Measurements from ENCODE around the gene ARHGAP44.

Gene ARHGAP44

DNA sequence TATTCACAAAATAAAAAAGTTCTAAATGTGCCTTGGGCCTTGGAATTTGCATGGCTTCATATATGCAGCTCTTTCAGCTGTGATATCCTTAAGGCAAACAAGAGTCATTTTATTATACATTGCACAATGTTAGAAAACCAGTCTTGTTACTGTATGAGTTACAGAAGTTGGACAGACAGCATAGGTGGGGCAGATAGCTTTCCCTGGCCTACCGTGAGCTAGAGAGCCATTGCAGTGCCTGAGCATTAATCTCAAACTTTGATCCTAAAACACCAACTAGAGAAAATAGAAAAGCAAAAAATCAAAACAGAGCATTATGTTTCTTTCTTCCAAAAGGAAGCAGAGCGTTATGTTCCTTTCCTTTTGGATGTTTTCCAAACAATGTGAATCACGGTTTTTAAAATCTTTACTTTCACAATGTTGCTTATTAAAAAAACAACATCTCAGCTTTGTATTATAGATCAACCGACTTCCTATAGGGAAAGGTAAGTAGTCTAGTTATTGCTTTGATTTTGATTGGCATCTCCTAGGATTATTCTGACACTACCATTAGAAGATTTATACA is 32.2 kb downstream of the ARHGAP44 start:
- Histone ChIP-seq H3K9me3 (ENCODE audit: control insufficient read depth, insufficient read depth, low read length) (no peaks in the 10 kb centered on the region), H3K9ac (ENCODE audit: low read depth, low read length) (no peak overlapping the region), H3K27me3 (ENCODE audit: control insufficient read depth, insufficient read depth, low read length) (no peaks in the 10 kb centered on the region), H3K4me3 (ENCODE audit: low read depth, low read length) (no peak overlapping the region), H3K4me1 (ENCODE audit: control insufficient read depth, insufficient read depth, low read length) (no peaks in the 10 kb centered on the region), H3K36me3 (ENCODE audit: control insufficient read depth, insufficient read depth, low read length) (no peaks in the 10 kb centered on the region)

DNA sequence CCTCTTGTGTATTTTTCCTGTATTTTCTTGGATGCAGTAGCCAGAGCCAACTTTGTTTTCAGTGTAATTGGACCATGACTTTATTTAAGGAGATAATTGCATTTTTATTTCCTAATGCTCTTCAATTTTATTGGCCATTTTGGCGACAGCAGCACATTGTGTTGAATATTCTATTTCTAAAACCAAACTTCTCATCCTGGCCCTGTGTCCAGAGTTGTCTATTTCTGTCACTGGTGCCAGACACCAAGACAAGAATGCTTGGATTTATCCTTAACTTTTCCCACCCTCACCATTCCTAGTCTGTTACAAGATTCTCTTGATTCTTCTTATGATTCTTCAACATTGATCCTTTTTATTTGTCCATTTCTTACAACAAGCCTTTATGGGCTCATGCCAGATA is 37.1 kb downstream of the ARHGAP44 start:
- H3K9ac ChIP-seq (ENCODE audit: low read depth, low read length): no peak overlapping the region

DNA sequence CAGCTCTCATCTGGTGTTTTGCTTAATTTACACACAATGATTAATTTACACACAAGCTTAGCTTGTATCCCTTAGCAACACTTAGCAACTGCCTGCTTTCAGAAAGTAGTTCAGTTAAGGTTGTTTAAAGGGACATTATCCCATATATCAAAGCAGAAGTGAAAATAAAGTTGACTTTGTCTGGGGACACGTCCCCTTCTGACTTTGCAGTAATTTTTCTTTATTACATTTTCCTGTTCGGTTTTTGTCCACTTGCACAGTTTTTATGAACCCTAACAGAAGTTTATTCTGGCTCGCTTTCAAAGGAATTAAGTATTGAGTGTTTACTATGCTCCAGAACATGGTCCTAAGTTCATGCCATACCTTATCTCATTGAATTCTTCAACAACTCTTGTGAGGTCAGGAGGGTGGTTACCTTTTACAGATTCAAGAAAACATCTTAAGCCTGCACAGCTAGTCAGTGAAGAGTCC is 41.5 kb downstream of the ARHGAP44 start:
- no peaks in the 10 kb centered on the region for H3K9me3 ChIP-seq (ENCODE audit: control insufficient read depth, insufficient read depth, low read length)
- H3K9ac ChIP-seq (ENCODE audit: low read depth, low read length): no peak overlapping the region
- no peaks in the 10 kb centered on the region for H3K36me3 ChIP-seq (ENCODE audit: control insufficient read depth, insufficient read depth, low read length)
- no peaks in the 10 kb centered on the region for H3K4me1 ChIP-seq (ENCODE audit: control insufficient read depth, insufficient read depth, low read length)
- no peak overlapping the region for H3K4me3 ChIP-seq (ENCODE audit: low read depth, low read length)
- no peaks in the 10 kb centered on the region for H3K27me3 ChIP-seq (ENCODE audit: control insufficient read depth, insufficient read depth, low read length)

More for the DNA sequence above, 37.1 kb downstream of the ARHGAP44 start:
- no peaks in the 10 kb centered on the region for H3K9me3 ChIP-seq (ENCODE audit: control insufficient read depth, insufficient read depth, low read length)
- no peaks in the 10 kb centered on the region for H3K27me3 ChIP-seq (ENCODE audit: control insufficient read depth, insufficient read depth, low read length)
- H3K36me3 ChIP-seq (ENCODE audit: control insufficient read depth, insufficient read depth, low read length): no peaks in the 10 kb centered on the region
- H3K4me3 ChIP-seq (ENCODE audit: low read depth, low read length): no peak overlapping the region
- H3K4me1 ChIP-seq (ENCODE audit: control insufficient read depth, insufficient read depth, low read length): no peaks in the 10 kb centered on the region

DNA sequence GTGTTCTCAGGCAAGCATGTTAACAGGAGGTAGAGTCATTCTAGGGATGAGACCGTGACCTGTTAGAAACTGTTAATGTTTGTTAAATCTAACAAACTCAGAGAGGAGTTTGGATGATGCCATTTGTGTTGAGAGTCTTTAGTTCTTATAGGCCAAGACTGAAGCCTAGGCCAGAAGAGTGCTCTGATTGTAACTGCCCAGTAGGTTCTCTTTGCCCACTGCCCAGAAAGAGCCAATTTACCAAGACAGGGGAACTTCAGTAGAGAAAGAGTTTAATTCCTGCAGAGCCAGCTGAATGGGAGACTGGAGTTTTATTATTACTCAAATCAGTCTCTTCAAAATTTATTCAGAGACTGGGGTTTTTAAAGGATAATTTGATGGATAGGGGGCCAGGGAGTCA is 42.5 kb downstream of the ARHGAP44 start:
- Histone ChIP-seq H3K4me3 (ENCODE audit: low read depth, low read length) (no peak overlapping the region), H3K9ac (ENCODE audit: low read depth, low read length) (no peak overlapping the region), H3K36me3 (ENCODE audit: control insufficient read depth, insufficient read depth, low read length) (no peaks in the 10 kb centered on the region), H3K4me1 (ENCODE audit: control insufficient read depth, insufficient read depth, low read length) (no peaks in the 10 kb centered on the region), H3K9me3 (ENCODE audit: control insufficient read depth, insufficient read depth, low read length) (no peaks in the 10 kb centered on the region), H3K27me3 (ENCODE audit: control insufficient read depth, insufficient read depth, low read length) (no peaks in the 10 kb centered on the region)

DNA sequence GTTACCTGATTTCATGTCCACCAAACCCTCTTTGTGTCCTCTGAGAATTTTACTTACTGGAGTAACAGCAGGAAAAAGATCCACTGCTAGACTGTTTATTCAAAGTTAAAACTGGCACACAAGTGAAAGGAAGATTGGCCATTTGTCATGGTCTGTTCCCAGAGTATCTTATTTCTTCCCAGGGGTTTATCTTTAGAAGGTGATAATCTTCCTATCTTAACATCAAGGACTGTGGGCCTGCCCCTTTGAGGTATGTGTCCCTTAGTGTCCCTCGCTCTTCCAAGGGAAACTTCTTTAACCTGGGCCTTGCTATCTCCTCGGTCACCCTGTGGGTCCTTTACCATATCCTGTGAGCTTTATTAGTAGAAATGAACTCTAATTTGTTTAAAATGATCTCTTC is 49.7 kb downstream of the ARHGAP44 start:
- Histone ChIP-seq H3K4me3 (ENCODE audit: low read depth, low read length) (no peak overlapping the region), H3K36me3 (ENCODE audit: control insufficient read depth, insufficient read depth, low read length) (no peaks in the 10 kb centered on the region), H3K4me1 (ENCODE audit: control insufficient read depth, insufficient read depth, low read length) (peaks cover 4% of the 10 kb centered on the region), H3K9me3 (ENCODE audit: control insufficient read depth, insufficient read depth, low read length) (no peaks in the 10 kb centered on the region), H3K9ac (ENCODE audit: low read depth, low read length) (no peak overlapping the region), H3K27me3 (ENCODE audit: control insufficient read depth, insufficient read depth, low read length) (no peaks in the 10 kb centered on the region)

DNA sequence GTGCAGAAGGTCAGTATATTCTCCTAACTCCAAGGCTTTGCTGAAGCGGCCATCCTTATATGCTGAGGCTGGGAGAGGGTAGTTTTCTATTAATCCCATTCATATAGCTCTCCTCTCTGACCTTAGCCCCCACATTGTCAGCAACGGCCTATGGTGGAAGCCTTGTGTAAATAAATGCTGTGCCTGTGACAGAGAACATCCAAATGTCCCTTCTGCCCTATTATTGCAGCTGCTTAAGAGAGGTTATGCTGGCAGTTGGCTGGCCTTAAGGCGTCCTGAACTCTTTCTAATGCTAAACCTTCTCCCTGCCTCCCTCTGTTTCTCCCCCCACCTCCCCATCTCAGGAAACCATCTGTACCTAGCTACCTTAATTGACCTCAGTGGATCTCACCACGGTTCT is 53.6 kb downstream of the ARHGAP44 start:
- H3K4me1 ChIP-seq (ENCODE audit: control insufficient read depth, insufficient read depth, low read length): peaks cover 4% of the 10 kb centered on the region
- no peaks in the 10 kb centered on the region for H3K36me3 ChIP-seq (ENCODE audit: control insufficient read depth, insufficient read depth, low read length)
- no peaks in the 10 kb centered on the region for H3K9me3 ChIP-seq (ENCODE audit: control insufficient read depth, insufficient read depth, low read length)
- no peak overlapping the region for H3K4me3 ChIP-seq (ENCODE audit: low read depth, low read length)
- no peak overlapping the region for H3K9ac ChIP-seq (ENCODE audit: low read depth, low read length)
- no peaks in the 10 kb centered on the region for H3K27me3 ChIP-seq (ENCODE audit: control insufficient read depth, insufficient read depth, low read length)

DNA sequence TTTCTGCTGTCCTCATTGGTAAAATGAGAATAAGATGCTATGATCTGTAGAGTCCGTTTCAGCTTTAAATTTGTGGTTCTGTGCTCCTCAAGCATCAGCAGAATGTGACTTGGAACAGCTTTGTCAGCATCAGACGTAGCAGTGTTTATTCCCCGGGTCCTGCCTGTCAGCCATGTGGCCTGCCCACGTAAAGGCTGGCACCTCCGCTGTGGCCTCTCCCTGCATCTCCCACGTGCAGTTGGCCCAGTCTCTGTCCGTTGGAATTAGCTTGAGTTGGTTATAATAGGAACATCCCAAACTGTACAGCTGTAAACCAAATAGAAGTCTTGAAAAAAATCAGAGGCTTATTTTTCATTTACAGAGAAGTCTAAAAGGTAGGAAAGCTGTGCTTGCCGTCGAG is 61.7 kb downstream of the ARHGAP44 start:
- H3K9me3 ChIP-seq (ENCODE audit: control insufficient read depth, insufficient read depth, low read length): no peaks in the 10 kb centered on the region
- no peaks in the 10 kb centered on the region for H3K4me1 ChIP-seq (ENCODE audit: control insufficient read depth, insufficient read depth, low read length)
- no peaks in the 10 kb centered on the region for H3K36me3 ChIP-seq (ENCODE audit: control insufficient read depth, insufficient read depth, low read length)

DNA sequence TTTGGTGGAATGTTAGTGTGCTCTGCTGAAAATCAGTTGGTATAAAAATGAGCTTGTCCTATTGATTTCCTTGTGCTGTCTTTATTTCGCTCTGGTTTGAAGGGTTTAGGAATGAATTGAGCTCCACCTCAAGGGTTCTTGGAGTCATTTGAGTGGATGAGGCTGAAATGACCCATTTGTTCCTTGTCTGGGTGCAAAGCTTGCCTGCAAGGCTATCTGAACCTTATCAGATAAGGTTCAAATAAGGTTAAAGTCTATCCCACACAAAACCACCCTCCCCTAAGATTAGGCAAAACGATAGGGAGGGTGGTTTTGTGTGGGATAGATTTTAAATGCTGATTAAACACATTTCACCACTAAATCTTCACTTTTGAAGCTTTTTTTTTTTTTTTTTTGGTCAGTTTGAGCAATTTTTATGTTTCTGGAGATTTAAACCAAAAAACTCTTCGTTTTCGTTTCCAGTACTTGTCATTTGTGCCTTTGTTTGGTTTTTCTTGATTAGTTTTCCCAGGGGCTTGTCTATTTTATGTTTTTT is 62.7 kb downstream of the ARHGAP44 start:
- no peak overlapping the region for H3K4me3 ChIP-seq (ENCODE audit: low read depth, low read length)
- H3K27me3 ChIP-seq (ENCODE audit: control insufficient read depth, insufficient read depth, low read length): no peaks in the 10 kb centered on the region

More for the DNA sequence above, 61.7 kb downstream of the ARHGAP44 start:
- H3K27me3 ChIP-seq (ENCODE audit: control insufficient read depth, insufficient read depth, low read length): no peaks in the 10 kb centered on the region
- no peak overlapping the region for H3K4me3 ChIP-seq (ENCODE audit: low read depth, low read length)
- H3K9ac ChIP-seq (ENCODE audit: low read depth, low read length): no peak overlapping the region

DNA sequence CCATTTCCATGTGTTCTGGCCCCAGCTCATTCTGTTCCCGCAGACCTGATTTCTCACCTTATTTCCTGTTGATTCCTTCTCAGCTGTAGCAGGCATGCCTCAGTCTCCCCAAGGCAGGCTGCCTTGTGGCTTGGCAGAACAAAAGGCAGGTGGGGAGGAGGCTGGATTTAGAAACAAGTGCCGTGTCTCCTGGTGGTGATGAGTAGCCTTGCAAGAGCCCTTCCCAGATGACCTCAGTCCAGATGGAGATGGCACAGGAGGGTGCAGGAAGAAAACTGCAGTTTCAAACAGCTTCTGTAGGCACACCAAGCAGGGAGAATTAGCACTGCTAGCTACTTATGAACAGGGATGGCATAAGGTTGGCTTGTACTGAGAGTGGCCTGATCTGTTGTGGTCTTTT is 64.6 kb downstream of the ARHGAP44 start:
- H3K9ac ChIP-seq (ENCODE audit: low read depth, low read length): no peak overlapping the region
- H3K9me3 ChIP-seq (ENCODE audit: control insufficient read depth, insufficient read depth, low read length): no peaks in the 10 kb centered on the region
- H3K4me3 ChIP-seq (ENCODE audit: low read depth, low read length): no peak overlapping the region
- no peaks in the 10 kb centered on the region for H3K36me3 ChIP-seq (ENCODE audit: control insufficient read depth, insufficient read depth, low read length)
- H3K27me3 ChIP-seq (ENCODE audit: control insufficient read depth, insufficient read depth, low read length): no peaks in the 10 kb centered on the region
- H3K4me1 ChIP-seq (ENCODE audit: control insufficient read depth, insufficient read depth, low read length): no peaks in the 10 kb centered on the region

More for the DNA sequence above, 62.7 kb downstream of the ARHGAP44 start:
- Histone ChIP-seq H3K36me3 (ENCODE audit: control insufficient read depth, insufficient read depth, low read length) (no peaks in the 10 kb centered on the region), H3K9ac (ENCODE audit: low read depth, low read length) (no peak overlapping the region), H3K9me3 (ENCODE audit: control insufficient read depth, insufficient read depth, low read length) (no peaks in the 10 kb centered on the region), H3K4me1 (ENCODE audit: control insufficient read depth, insufficient read depth, low read length) (no peaks in the 10 kb centered on the region)

DNA sequence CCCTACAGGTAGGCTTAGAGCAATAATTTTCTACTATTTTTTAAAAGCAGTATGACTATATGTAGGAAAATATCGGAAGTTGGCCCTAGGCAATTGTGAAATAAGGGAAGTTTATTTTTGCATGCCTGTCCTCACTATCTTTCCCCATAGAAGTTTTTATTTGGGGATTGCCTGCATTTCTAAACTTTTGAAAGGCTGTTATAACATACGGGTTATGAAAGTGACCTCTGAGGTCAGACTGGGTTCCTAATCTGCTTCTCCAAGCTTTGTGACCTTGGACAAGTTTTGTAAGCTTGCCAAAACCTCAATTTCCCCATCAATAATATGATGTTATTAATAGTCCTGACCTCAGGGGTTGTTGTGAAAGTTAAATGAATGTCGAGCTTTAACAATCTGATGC is 67.1 kb downstream of the ARHGAP44 start:
- no peak overlapping the region for H3K4me3 ChIP-seq (ENCODE audit: low read depth, low read length)
- no peaks in the 10 kb centered on the region for H3K4me1 ChIP-seq (ENCODE audit: control insufficient read depth, insufficient read depth, low read length)
- H3K9me3 ChIP-seq (ENCODE audit: control insufficient read depth, insufficient read depth, low read length): no peaks in the 10 kb centered on the region
- no peaks in the 10 kb centered on the region for H3K36me3 ChIP-seq (ENCODE audit: control insufficient read depth, insufficient read depth, low read length)
- H3K9ac ChIP-seq (ENCODE audit: low read depth, low read length): no peak overlapping the region
- H3K27me3 ChIP-seq (ENCODE audit: control insufficient read depth, insufficient read depth, low read length): no peaks in the 10 kb centered on the region

DNA sequence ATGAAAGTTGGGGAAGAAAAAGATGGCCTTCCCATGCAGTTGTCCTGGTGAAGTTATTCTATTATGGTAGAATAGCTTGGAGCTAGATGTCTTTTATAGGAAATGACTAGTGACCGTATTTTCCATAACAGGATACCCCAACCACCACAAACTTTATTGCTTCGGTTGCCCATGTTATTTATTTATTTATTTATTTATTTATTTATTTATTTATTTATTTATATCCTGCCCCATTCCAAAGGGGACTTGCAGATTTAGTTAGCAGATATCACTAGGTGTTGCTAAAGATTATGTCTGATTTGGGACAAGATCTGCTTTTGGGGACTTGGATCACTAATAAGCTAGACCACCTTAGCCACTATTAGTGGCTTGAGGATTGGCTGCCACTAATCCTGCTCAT is 68.3 kb downstream of the ARHGAP44 start:
- no peaks in the 10 kb centered on the region for H3K36me3 ChIP-seq (ENCODE audit: control insufficient read depth, insufficient read depth, low read length)
- H3K9ac ChIP-seq (ENCODE audit: low read depth, low read length): no peak overlapping the region
- H3K9me3 ChIP-seq (ENCODE audit: control insufficient read depth, insufficient read depth, low read length): no peaks in the 10 kb centered on the region
- no peak overlapping the region for H3K4me3 ChIP-seq (ENCODE audit: low read depth, low read length)
- no peaks in the 10 kb centered on the region for H3K27me3 ChIP-seq (ENCODE audit: control insufficient read depth, insufficient read depth, low read length)
- H3K4me1 ChIP-seq (ENCODE audit: control insufficient read depth, insufficient read depth, low read length): no peaks in the 10 kb centered on the region

DNA sequence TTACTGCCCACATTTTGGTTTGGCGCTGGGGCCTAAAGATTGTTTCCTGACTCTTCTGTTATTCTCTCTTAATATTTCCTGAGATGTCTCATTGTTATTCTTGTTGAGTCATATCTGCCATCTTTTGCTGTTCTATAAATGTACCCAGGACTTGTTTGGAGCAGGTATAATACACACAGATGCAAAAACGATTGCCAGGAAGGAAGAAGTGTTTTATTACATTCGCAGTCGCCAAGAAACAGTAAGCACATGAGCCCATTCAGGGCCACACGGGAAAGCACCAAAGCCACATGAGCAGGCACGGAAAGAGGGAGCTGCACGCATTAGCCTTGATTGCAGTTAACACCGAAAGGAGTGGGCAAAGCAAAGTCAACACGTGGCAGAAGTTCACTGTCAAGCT is 70.2 kb downstream of the ARHGAP44 start:
- Histone ChIP-seq H3K4me3 (ENCODE audit: low read depth, low read length) (no peak overlapping the region), H3K36me3 (ENCODE audit: control insufficient read depth, insufficient read depth, low read length) (no peaks in the 10 kb centered on the region), H3K9me3 (ENCODE audit: control insufficient read depth, insufficient read depth, low read length) (no peaks in the 10 kb centered on the region), H3K9ac (ENCODE audit: low read depth, low read length) (no peak overlapping the region), H3K27me3 (ENCODE audit: control insufficient read depth, insufficient read depth, low read length) (no peaks in the 10 kb centered on the region), H3K4me1 (ENCODE audit: control insufficient read depth, insufficient read depth, low read length) (no peaks in the 10 kb centered on the region)

All from iPS-15b (cell line).